PC-3 (cell line): Measurements from ENCODE around the gene KHDRBS2. TPM values are rescaled to one million over a fixed set of nuclear protein-coding genes. Genes with fewer than 3 reads are reported as not detected.

Experiments
- ATAC-seq: fragments of 200-7000 bp; cut with Tn5 transposase; 2 replicates; pipeline ENCODE4 v1.9.1; 2020; ENCODE audit warnings: mild to moderate bottlenecking, moderate library complexity
- BruUV-seq: library from RNA; stranded (reverse); fragments of 400-500 nt; replicated peaks from 2 replicates; lab custom pipeline; 2021; lab: Mats Ljungman, UMichigan
- CTCF ChIA-PET: fragments of 300-600 bp; sonication (Branson Sonifier 250); formaldehyde crosslinking; loops from one replicate; lab custom pipeline; 2022; ENCODE audit warnings: antibody characterized with exemption; lab: Charles Lee
- POLR2A ChIA-PET: fragments of 300-600 bp; sonication (Branson Sonifier 250); formaldehyde crosslinking; loops from one replicate; lab custom pipeline; 2022; ENCODE audit warnings: antibody characterized with exemption; ENCODE audit not compliant: unreplicated experiment; lab: Charles Lee
- DNase-seq: peaks from one replicate; pipeline ENCODE4 v3.0.0-alpha.2; 2015
- H2AFZ ChIP-seq: fragments of 300-600 bp; sonication (generic); 2 replicates; pipeline ENCODE4 v1.6.0; 2016; ENCODE audit warnings: antibody characterized with exemption, low read length
- H3F3A ChIP-seq: fragments of 300-600 bp; sonication (generic); one replicate; pipeline ENCODE4 v1.6.0; 2017; ENCODE audit warnings: antibody characterized with exemption, low read length, control low read depth, mild to moderate bottlenecking; ENCODE audit not compliant: unreplicated experiment
- H3K27ac ChIP-seq: fragments of 300-600 bp; sonication (generic); 2 replicates; pipeline ENCODE4 v1.5.1; 2016; ENCODE audit warnings: mild to moderate bottlenecking, low read length
- H3K27me3 ChIP-seq: fragments of 300-600 bp; sonication (generic); 2 replicates; pipeline ENCODE4 v1.6.1; 2016; ENCODE audit warnings: low read length, mixed read lengths
- H3K36me3 ChIP-seq: fragments of 300-600 bp; sonication (generic); 2 replicates; pipeline ENCODE4 v1.6.1; 2016; ENCODE audit warnings: low read depth, mixed run types, low read length, mixed read lengths
- H3K4me1 ChIP-seq: fragments of 300-600 bp; sonication (generic); 2 replicates; pipeline ENCODE4 v1.5.1; 2016; ENCODE audit warnings: low read length; ENCODE audit not compliant: insufficient read depth
- H3K4me2 ChIP-seq: fragments of 300-600 bp; sonication (generic); 2 replicates; pipeline ENCODE4 v1.6.0; 2016; ENCODE audit warnings: low read length
- H3K4me3 ChIP-seq: fragments of 300-600 bp; sonication (generic); 2 replicates; pipeline ENCODE4 v1.5.1; 2016; ENCODE audit warnings: mild to moderate bottlenecking, low read length, mixed read lengths
- H3K79me2 ChIP-seq: fragments of 300-600 bp; sonication (generic); 2 replicates; pipeline ENCODE4 v1.6.1; 2017; ENCODE audit warnings: low read length, mixed read lengths
- H3K9ac ChIP-seq: fragments of 300-600 bp; sonication (generic); 2 replicates; pipeline ENCODE4 v1.6.0; 2016; ENCODE audit warnings: mild to moderate bottlenecking, low read length
- H3K9me2 ChIP-seq: fragments of 300-600 bp; sonication (generic); replicated peaks from 2 replicates; pipeline ENCODE4 v1.6.1; 2016; ENCODE audit warnings: mixed run types, low read length, mixed read lengths
- H3K9me3 ChIP-seq: fragments of 300-600 bp; sonication (generic); 2 replicates; pipeline ENCODE4 v1.6.1; 2016; ENCODE audit warnings: low read length, mixed read lengths
- H4K20me1 ChIP-seq: fragments of 300-600 bp; sonication (generic); 2 replicates; pipeline ENCODE4 v1.6.1; 2016; ENCODE audit warnings: low read length, mixed read lengths
- CTCF ChIP-seq: fragments of 300-600 bp; sonication (generic); conservative IDR thresholded peaks from 2 replicates; pipeline ENCODE4 v1.5.1; 2017; ENCODE audit warnings: antibody characterized with exemption, low read depth, mild to moderate bottlenecking, low read length
- EZH2 ChIP-seq: fragments of 300-600 bp; sonication (generic); IDR thresholded peaks from one replicate; pipeline ENCODE4 v1.6.1; 2017; ENCODE audit warnings: antibody characterized with exemption, mild to moderate bottlenecking, low read length; ENCODE audit not compliant: unreplicated experiment
- EZH2phosphoT487 ChIP-seq: fragments of 300-600 bp; sonication (generic); IDR thresholded peaks from 2 replicates; pipeline ENCODE4 v1.6.1; 2018; ENCODE audit warnings: mild to moderate bottlenecking, antibody characterized with exemption, low read length, borderline replicate concordance
- intact Hi-C: fragments of 100-400 bp; cut with micrococcal nuclease; formaldehyde crosslinking; loops from 2 replicates; pipeline ENCODE4 v1.9.0; 2023
- total RNA-seq: library from RNA; depleted of rRNA; stranded (reverse); fragments of >200 nt; gene quantifications from 2 replicates; pipeline ENCODE4 v1.2.3, GENCODE V29; 2014

KHDRBS2 gene
- total RNA-seq, 1 experiment from 2014 or later, result not detected

- no peak for ATAC-seq
- Histone ChIP-seq H3K9me2 (no peaks in the 10 kb centered on the region), H3K27me3 (no peaks in the 10 kb centered on the region), H3K9ac (no peak overlapping the region), H3K9me3 (no peaks in the 10 kb centered on the region), H2AFZ (no peak overlapping the region), H3K27ac (no peak overlapping the region), H3K4me2 (no peak overlapping the region), H3K79me2 (no peaks in the 10 kb centered on the region), H3K4me1 (no peaks in the 10 kb centered on the region), H3K36me3 (no peaks in the 10 kb centered on the region), H3F3A (no peaks in the 10 kb centered on the region), H4K20me1 (no peaks in the 10 kb centered on the region), H3K4me3 (no peak overlapping the region)
- BruUV-seq, result no TSS peak
- TF ChIP-seq CTCF (no peak), EZH2 (no peak), EZH2phosphoT487 (no peak)
- ChIA-PET CTCF (no interaction called here), POLR2A (no interaction called here)
- intact Hi-C loops, result no loop called here
- DNase-seq, result no peak
Observed at GRCh38 chr6:62075869-62076268, 210.2 kb downstream of the KHDRBS2 start.

GRCh38 chr6:62059901-62060300 lies 226.1 kb downstream of the KHDRBS2 start:
- Histone ChIP-seq H3K9me3 (no peaks in the 10 kb centered on the region), H3K9ac (no peak overlapping the region), H3K27me3 (no peaks in the 10 kb centered on the region), H3K4me3 (no peak overlapping the region), H3K79me2 (no peaks in the 10 kb centered on the region), H2AFZ (no peak overlapping the region), H3K4me2 (no peak overlapping the region), H3K9me2 (no peaks in the 10 kb centered on the region), H3K36me3 (no peaks in the 10 kb centered on the region), H3K27ac (no peak overlapping the region), H3K4me1 (no peaks in the 10 kb centered on the region), H4K20me1 (no peaks in the 10 kb centered on the region), H3F3A (no peaks in the 10 kb centered on the region)
- CTCF ChIA-PET, result no interaction called here
- POLR2A ChIA-PET, result no interaction called here
- no peak for DNase-seq
- TF ChIP-seq CTCF (no peak), EZH2phosphoT487 (no peak), EZH2 (no peak)
- ATAC-seq, result no peak
- intact Hi-C loops, result no loop called here
- BruUV-seq, result no TSS peak

- Histone ChIP-seq H3K4me1 (no peaks in the 10 kb centered on the region), H3K9me2 (no peaks in the 10 kb centered on the region), H3K9me3 (no peaks in the 10 kb centered on the region), H2AFZ (no peak overlapping the region), H3K4me3 (no peak overlapping the region), H3K36me3 (no peaks in the 10 kb centered on the region), H3K79me2 (no peaks in the 10 kb centered on the region), H3K27ac (no peak overlapping the region), H3K9ac (no peak overlapping the region), H3F3A (no peaks in the 10 kb centered on the region), H3K27me3 (no peaks in the 10 kb centered on the region), H4K20me1 (no peaks in the 10 kb centered on the region), H3K4me2 (no peak overlapping the region)
- DNase-seq (no peak), ATAC-seq (no peak)
- ChIA-PET POLR2A (no interaction called here), CTCF (no interaction called here)
- no TSS peak for BruUV-seq
- intact Hi-C loops, result no loop called here
- TF ChIP-seq EZH2 (no peak), CTCF (no peak), EZH2phosphoT487 (no peak)
Observed at GRCh38 chr6:62057300-62057699, 228.7 kb downstream of the KHDRBS2 start.
